Measurements from ENCODE around the gene CERS6. TPM values are rescaled to one million over a fixed set of nuclear protein-coding genes. Genes with fewer than 3 reads are reported as not detected.

The CERS6 gene
- total RNA-seq, 4 donors from 2014 or later: 42.3 to 62.1 (median 50.6) TPM

DNA sequence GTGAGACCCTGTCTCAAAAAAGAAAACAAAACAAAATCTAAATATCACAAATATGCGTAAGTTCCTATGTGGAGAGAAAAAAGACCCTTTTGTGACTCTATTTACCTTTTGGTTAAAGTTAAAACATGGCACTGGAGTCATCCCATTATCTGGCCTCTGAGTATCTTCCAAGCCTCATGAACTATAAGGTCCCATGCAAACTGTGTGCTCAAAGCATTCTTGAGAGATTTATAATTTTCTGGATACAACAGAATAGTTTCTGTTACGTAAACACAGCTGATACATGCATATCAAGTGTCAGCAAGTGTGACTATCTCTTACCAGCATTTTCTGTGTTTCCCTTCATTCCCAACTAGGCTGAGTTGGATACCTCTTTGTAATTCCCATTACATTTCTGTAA lies 337.5 kb downstream of the CERS6 start:
- Histone ChIP-seq H3K9me3 (no peaks in the 10 kb centered on the region), H3K4me3 (no peak overlapping the region), H3K4me1 (peaks cover 0 to 12% (median 6%) of the 10 kb centered on the region in 4 donors), H3K27ac (no peak overlapping the region), H3K27me3 (no peaks in the 10 kb centered on the region), H3K36me3 (no peaks in the 10 kb centered on the region)
- no peak for TF ChIP-seq EP300 (IDR thresholded peaks at IDR 0.05; ENCODE audit: low read depth)
- TF ChIP-seq, protein P1, sequence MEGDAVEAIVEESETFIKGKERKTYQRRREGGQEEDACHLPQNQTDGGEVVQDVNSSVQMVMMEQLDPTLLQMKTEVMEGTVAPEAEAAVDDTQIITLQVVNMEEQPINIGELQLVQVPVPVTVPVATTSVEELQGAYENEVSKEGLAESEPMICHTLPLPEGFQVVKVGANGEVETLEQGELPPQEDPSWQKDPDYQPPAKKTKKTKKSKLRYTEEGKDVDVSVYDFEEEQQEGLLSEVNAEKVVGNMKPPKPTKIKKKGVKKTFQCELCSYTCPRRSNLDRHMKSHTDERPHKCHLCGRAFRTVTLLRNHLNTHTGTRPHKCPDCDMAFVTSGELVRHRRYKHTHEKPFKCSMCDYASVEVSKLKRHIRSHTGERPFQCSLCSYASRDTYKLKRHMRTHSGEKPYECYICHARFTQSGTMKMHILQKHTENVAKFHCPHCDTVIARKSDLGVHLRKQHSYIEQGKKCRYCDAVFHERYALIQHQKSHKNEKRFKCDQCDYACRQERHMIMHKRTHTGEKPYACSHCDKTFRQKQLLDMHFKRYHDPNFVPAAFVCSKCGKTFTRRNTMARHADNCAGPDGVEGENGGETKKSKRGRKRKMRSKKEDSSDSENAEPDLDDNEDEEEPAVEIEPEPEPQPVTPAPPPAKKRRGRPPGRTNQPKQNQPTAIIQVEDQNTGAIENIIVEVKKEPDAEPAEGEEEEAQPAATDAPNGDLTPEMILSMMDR (IDR thresholded peaks at IDR 0.05): no peak
- TF ChIP-seq POLR2A (IDR thresholded peaks at IDR 0.05): no peak
- no peak for TF ChIP-seq POLR2AphosphoS5 (IDR thresholded peaks at IDR 0.05)
- in situ Hi-C loops (cut with MboI; ENCODE audit: low pct_ligation_motif_present in 1 of 4, low pct_unique_long_range_greater_than_20kb in 1 of 4, low sequenced_read_pairs in 3 of 4) (no loop called here), intact Hi-C loops (cut with DNase I; ENCODE audit: low total_unique reads) (no loop called here)
- 48 to 60% methylated on average over 2 of the region's 2 CpGs for WGBS, 2 donors (ENCODE audit: low coverage in 1 of 2)
- no peak for DNase-seq

DNA sequence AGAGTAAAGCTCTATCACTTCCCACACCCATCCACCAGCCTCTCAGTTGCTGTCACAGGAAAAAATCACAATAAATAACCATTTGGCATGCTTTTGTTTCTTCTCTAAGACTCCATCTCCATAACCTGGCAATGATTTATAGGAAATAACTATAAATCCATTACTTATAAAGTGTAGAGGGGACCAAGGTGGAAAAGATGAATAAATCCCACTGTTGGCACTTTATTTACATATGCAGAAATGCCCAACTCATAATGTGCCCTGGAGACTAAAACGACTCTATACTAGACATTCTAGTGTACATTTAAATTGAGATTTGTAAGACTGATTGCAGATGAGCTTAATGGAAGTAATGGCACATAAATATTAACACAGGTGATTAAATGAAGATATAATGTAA lies 338.9 kb downstream of the CERS6 start:
- no peak for TF ChIP-seq EP300 (IDR thresholded peaks at IDR 0.05; ENCODE audit: low read depth)
- no peak for TF ChIP-seq POLR2A (IDR thresholded peaks at IDR 0.05)
- TF ChIP-seq, protein P1 (IDR thresholded peaks at IDR 0.05): no peak
- TF ChIP-seq POLR2AphosphoS5 (IDR thresholded peaks at IDR 0.05): no peak
- H3K9me3 ChIP-seq: no peaks in the 10 kb centered on the region
- in situ Hi-C loops (cut with MboI; ENCODE audit: low pct_ligation_motif_present in 1 of 4, low pct_unique_long_range_greater_than_20kb in 1 of 4, low sequenced_read_pairs in 3 of 4) (no loop called here), intact Hi-C loops (cut with DNase I; ENCODE audit: low total_unique reads) (no loop called here)
- H3K27me3 ChIP-seq: no peaks in the 10 kb centered on the region
- H3K4me1 ChIP-seq: peaks cover 0 to 21% (median 11%) of the 10 kb centered on the region in 4 donors
- WGBS, 2 donors (ENCODE audit: low coverage in 1 of 2): 50 to 55% methylated on average over 1 of the region's 1 CpG
- H3K27ac ChIP-seq: no peak overlapping the region
- no peaks in the 10 kb centered on the region for H3K36me3 ChIP-seq
- DNase-seq: no peak
- no peak overlapping the region for H3K4me3 ChIP-seq

DNA sequence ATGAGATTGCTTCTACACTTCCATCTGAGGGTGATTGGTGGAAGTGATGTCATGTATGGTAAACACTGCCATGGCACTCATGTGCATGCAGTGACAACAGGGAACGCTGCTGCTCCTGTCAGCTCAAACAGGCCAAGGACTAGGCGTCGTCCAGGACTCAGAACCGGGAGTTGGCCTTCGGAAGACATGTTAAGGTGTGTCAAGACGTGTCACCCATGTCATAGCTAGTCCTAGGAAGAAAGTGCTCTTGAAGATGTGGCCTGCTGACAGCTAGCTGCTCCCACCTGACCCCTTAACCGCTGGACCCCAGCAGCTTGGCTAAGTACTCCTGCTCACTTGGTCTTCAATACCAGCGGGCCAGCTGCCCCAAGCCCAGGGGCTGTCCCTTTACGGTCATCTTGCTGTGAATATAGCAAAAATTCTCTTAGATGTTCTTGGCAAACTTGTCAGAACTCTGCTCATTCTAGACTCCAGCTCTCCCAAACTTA lies 340.1 kb downstream of the CERS6 start:
- Histone ChIP-seq H3K4me1 (peaks cover 0 to 22% (median 11%) of the 10 kb centered on the region in 4 donors), H3K27me3 (no peaks in the 10 kb centered on the region), H3K9me3 (no peaks in the 10 kb centered on the region), H3K27ac (peak overlapping the region in 2 of 4 donors; percentile 21 to 37), H3K4me3 (no peak overlapping the region), H3K36me3 (no peaks in the 10 kb centered on the region)
- peak; percentile 13 for DNase-seq
- in situ Hi-C loops (cut with MboI; ENCODE audit: low pct_ligation_motif_present in 1 of 4, low pct_unique_long_range_greater_than_20kb in 1 of 4, low sequenced_read_pairs in 3 of 4) (no loop called here), intact Hi-C loops (cut with DNase I; ENCODE audit: low total_unique reads) (no loop called here)
- 61 to 86% methylated on average over 2 to 9 of the region's 9 CpGs for WGBS, 2 donors (ENCODE audit: low coverage in 1 of 2)
- TF ChIP-seq EP300 (IDR thresholded peaks at IDR 0.05; ENCODE audit: low read depth): no peak
- no peak for TF ChIP-seq POLR2A (IDR thresholded peaks at IDR 0.05)
- TF ChIP-seq, protein P1 (IDR thresholded peaks at IDR 0.05): no peak
- TF ChIP-seq POLR2AphosphoS5 (IDR thresholded peaks at IDR 0.05): no peak

DNA sequence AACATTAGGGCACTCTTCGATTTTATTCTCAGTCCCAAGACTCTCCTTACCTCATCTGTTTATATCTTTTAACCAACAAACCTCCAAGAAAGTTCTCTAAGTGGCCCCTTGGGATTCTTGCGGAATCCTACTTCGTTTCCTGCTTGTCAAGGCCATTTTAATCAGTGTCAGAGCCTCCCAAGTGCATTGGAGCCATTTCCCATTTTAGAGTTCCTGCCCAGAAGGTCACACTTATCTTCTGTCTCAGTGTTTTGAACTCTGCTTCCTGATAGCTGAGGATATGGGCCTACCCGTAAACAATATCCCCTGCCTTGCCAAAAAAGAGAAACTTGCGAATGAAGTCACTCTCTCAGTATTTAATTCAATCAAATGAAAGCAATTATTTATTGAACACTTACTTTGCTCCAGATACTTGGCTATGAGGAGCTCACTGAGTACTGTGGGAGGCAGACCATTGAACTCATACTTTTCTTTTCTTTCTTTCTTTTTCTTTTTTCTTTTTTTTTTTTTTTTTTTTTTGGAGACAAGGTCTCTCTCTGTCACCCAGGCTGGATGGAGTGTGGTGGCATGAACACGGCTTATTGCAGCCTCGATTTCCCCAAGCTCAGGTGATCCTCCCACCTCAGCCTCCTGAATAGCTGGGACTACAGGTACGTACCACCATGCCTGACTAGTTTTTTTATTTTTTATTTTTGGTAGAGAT lies 340.7 kb downstream of the CERS6 start:
- H3K4me3 ChIP-seq: no peak overlapping the region
- H3K9me3 ChIP-seq: no peaks in the 10 kb centered on the region
- H3K27ac ChIP-seq: peak overlapping the region in 3 of 4 donors; percentile 30 to 64 (median 63)
- H3K36me3 ChIP-seq: no peaks in the 10 kb centered on the region
- intact Hi-C loops (cut with DNase I; ENCODE audit: low total_unique reads) (no loop called here), in situ Hi-C loops (cut with MboI; ENCODE audit: low pct_ligation_motif_present in 1 of 4, low pct_unique_long_range_greater_than_20kb in 1 of 4, low sequenced_read_pairs in 3 of 4) (no loop called here)
- 83 to 84% methylated on average over 5 to 8 of the region's 8 CpGs for WGBS, 2 donors (ENCODE audit: low coverage in 1 of 2)
- H3K4me1 ChIP-seq: peaks cover 2 to 28% (median 12%) of the 10 kb centered on the region in 4 donors
- DNase-seq: no peak
- no peaks in the 10 kb centered on the region for H3K27me3 ChIP-seq
- TF ChIP-seq POLR2AphosphoS5 (IDR thresholded peaks at IDR 0.05): no peak
- TF ChIP-seq EP300 (IDR thresholded peaks at IDR 0.05; ENCODE audit: low read depth): no peak
- TF ChIP-seq POLR2A (IDR thresholded peaks at IDR 0.05): no peak
- TF ChIP-seq, protein P1 (IDR thresholded peaks at IDR 0.05): no peak

Measured in transverse colon (tissue), 4 donors.